SK-N-SH treated with all-trans-retinoic acid at 6 μM for 48 hours (cell line): ENCODE data around the gene DNAH7.

Experiments used
- BACH2 ChIP-seq: fragments of 250-450 bp; sonication (Bioruptor Pico); IDR thresholded peaks from 2 replicates; pipeline ENCODE4 v1.9.0; 2021; ENCODE audit warnings: mild to moderate bottlenecking, borderline replicate concordance
- ESRRG ChIP-seq: fragments of 250-450 bp; sonication (Bioruptor Pico); IDR thresholded peaks from 2 replicates; pipeline ENCODE4 v1.6.1; 2021; ENCODE audit warnings: mild to moderate bottlenecking
- PATZ1 ChIP-seq: fragments of 250-450 bp; sonication (Bioruptor Pico); IDR thresholded peaks from 2 replicates; pipeline ENCODE4 v1.8.0; 2020; ENCODE audit warnings: mild to moderate bottlenecking, moderate library complexity, borderline replicate concordance
- RARB ChIP-seq: fragments of 250-450 bp; sonication (Bioruptor Pico); IDR thresholded peaks from 2 replicates; pipeline ENCODE4 v1.8.0; 2021; ENCODE audit warnings: mild to moderate bottlenecking, moderate library complexity
- ZFP3 ChIP-seq: fragments of 250-450 bp; sonication (Bioruptor Pico); IDR thresholded peaks from 2 replicates; pipeline ENCODE4 v1.5.0; 2020; ENCODE audit warnings: mild to moderate bottlenecking, moderate library complexity
- ZFP30 ChIP-seq: fragments of 450-650 bp; formaldehyde crosslinking; IDR thresholded peaks from 2 replicates; pipeline ENCODE4 v1.5.0; 2022; ENCODE audit warnings: mild to moderate bottlenecking, moderate library complexity
- TF ChIP-seq, protein P1 (sequence below): fragments of 250-450 bp; sonication (Bioruptor Pico); IDR thresholded peaks from 2 replicates; pipeline ENCODE4 v1.5.1; 2020; ENCODE audit warnings: low read depth, mild to moderate bottlenecking, moderate library complexity
- TF ChIP-seq, protein P2 (sequence below): fragments of 250-450 bp; sonication (Bioruptor Pico); IDR thresholded peaks from 2 replicates; pipeline ENCODE4 v1.8.0; 2021; ENCODE audit warnings: low read depth, mild to moderate bottlenecking, moderate library complexity, borderline replicate concordance

GRCh38 chr2:195848119-195848899 lies 220.3 kb downstream of the DNAH7 start:
- TF ChIP-seq BACH2 (CRISPR knock-in tag) (no peak), ZFP3 (no peak), PATZ1 (CRISPR knock-in tag) (no peak), ZFP30 (no peak), ESRRG (CRISPR knock-in tag) (no peak), RARB (CRISPR knock-in tag) (no peak)
- TF ChIP-seq, protein P1, sequence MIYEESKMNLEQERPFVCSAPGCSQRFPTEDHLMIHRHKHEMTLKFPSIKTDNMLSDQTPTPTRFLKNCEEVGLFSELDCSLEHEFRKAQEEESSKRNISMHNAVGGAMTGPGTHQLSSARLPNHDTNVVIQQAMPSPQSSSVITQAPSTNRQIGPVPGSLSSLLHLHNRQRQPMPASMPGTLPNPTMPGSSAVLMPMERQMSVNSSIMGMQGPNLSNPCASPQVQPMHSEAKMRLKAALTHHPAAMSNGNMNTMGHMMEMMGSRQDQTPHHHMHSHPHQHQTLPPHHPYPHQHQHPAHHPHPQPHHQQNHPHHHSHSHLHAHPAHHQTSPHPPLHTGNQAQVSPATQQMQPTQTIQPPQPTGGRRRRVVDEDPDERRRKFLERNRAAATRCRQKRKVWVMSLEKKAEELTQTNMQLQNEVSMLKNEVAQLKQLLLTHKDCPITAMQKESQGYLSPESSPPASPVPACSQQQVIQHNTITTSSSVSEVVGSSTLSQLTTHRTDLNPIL (CRISPR knock-in tag): no peak
- TF ChIP-seq, protein P2, sequence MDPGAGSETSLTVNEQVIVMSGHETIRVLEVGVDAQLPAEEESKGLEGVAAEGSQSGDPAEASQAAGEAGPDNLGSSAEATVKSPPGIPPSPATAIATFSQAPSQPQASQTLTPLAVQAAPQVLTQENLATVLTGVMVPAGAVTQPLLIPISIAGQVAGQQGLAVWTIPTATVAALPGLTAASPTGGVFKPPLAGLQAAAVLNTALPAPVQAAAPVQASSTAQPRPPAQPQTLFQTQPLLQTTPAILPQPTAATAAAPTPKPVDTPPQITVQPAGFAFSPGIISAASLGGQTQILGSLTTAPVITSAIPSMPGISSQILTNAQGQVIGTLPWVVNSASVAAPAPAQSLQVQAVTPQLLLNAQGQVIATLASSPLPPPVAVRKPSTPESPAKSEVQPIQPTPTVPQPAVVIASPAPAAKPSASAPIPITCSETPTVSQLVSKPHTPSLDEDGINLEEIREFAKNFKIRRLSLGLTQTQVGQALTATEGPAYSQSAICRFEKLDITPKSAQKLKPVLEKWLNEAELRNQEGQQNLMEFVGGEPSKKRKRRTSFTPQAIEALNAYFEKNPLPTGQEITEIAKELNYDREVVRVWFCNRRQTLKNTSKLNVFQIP: no peak
